ENCODE measurements around the gene PROS1. TPM values are rescaled to one million over a fixed set of nuclear protein-coding genes. Genes with fewer than 3 reads are reported as not detected.
"Not testable (repeated sequence)": the region's sequence is repeated elsewhere in the genome, so short reads cannot be mapped to it uniquely, and the experiment has no call there.

PROS1 gene
- total RNA-seq, 1 donor, result 97.4 TPM

- H3K36me3 ChIP-seq (ENCODE audit: insufficient read depth, low read length), result no peaks in the 10 kb centered on the region
- no peak overlapping the region for H3K27ac ChIP-seq (ENCODE audit: low read depth, low read length)
- no peak for DNase-seq (ENCODE audit: insufficient read length, low spot score, missing footprints)
- H3K4me2 ChIP-seq (ENCODE audit: insufficient read depth, low read length), result no peak overlapping the region
- H3K27me3 ChIP-seq (ENCODE audit: insufficient read depth, low read length), result no peaks in the 10 kb centered on the region
- no peak overlapping the region for H2AFZ ChIP-seq (ENCODE audit: low read length)
- no peaks in the 10 kb centered on the region for H3K9me3 ChIP-seq (ENCODE audit: low read depth, low read length)
- no peaks in the 10 kb centered on the region for H3K4me1 ChIP-seq (ENCODE audit: insufficient read depth, low read length)
- H3K79me2 ChIP-seq (ENCODE audit: insufficient read depth, low read length), result no peaks in the 10 kb centered on the region
- no peaks in the 10 kb centered on the region for H4K20me1 ChIP-seq (ENCODE audit: insufficient read depth, low read length)
- H3K4me3 ChIP-seq (ENCODE audit: insufficient read depth, low read length), result no peak overlapping the region
- TF ChIP-seq CTCF (IDR thresholded peaks at IDR 0.05; ENCODE audit: extremely low read depth, low read depth, low read length), result no peak
Measured at GRCh38 chr3:93861017-93861416, 112.7 kb downstream of the PROS1 start.

DNA sequence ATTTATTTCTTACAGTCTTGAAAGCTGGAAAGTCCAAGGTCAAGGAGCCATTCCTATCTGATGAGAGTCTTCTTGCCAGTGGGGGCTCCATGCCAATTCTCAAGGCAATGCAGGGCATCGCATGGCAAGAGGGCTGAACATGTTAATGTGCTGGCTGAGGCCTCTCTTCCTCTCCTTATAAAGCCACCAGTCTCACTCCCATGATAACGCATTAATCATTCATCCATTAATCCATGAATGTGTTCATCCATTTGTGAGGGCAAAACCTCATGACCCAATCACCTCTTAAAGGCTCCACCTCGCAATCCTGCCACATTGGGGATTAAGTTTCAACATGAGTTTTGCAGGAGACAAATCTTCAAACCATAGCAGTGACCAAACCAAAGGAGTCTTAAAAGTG, 118.3 kb downstream of the PROS1 start:
- no peaks in the 10 kb centered on the region for H3K9me3 ChIP-seq (ENCODE audit: low read depth, low read length)
- no peaks in the 10 kb centered on the region for H3K4me1 ChIP-seq (ENCODE audit: insufficient read depth, low read length)
- H3K36me3 ChIP-seq (ENCODE audit: insufficient read depth, low read length), result no peaks in the 10 kb centered on the region
- H3K4me2 ChIP-seq (ENCODE audit: insufficient read depth, low read length), result no peak overlapping the region
- H4K20me1 ChIP-seq (ENCODE audit: insufficient read depth, low read length), result no peaks in the 10 kb centered on the region
- no peak for DNase-seq (ENCODE audit: insufficient read length, low spot score, missing footprints)
- no peak overlapping the region for H3K4me3 ChIP-seq (ENCODE audit: insufficient read depth, low read length)
- H3K27me3 ChIP-seq (ENCODE audit: insufficient read depth, low read length), result no peaks in the 10 kb centered on the region
- H3K79me2 ChIP-seq (ENCODE audit: insufficient read depth, low read length), result no peaks in the 10 kb centered on the region
- no peak overlapping the region for H2AFZ ChIP-seq (ENCODE audit: low read length)
- TF ChIP-seq CTCF (IDR thresholded peaks at IDR 0.05; ENCODE audit: extremely low read depth, low read depth, low read length), result no peak
- H3K27ac ChIP-seq (ENCODE audit: low read depth, low read length), result no peak overlapping the region

GRCh38 chr3:93852228-93852627, 121.5 kb downstream of the PROS1 start:
- not testable (repeated sequence) for H3K9me3 ChIP-seq (ENCODE audit: low read depth, low read length); H3K79me2 ChIP-seq (ENCODE audit: insufficient read depth, low read length); H3K4me2 ChIP-seq (ENCODE audit: insufficient read depth, low read length); H3K27me3 ChIP-seq (ENCODE audit: insufficient read depth, low read length); H4K20me1 ChIP-seq (ENCODE audit: insufficient read depth, low read length); H3K4me3 ChIP-seq (ENCODE audit: insufficient read depth, low read length); H3K4me1 ChIP-seq (ENCODE audit: insufficient read depth, low read length); H3K27ac ChIP-seq (ENCODE audit: low read depth, low read length); DNase-seq (ENCODE audit: insufficient read length, low spot score, missing footprints); H3K36me3 ChIP-seq (ENCODE audit: insufficient read depth, low read length); H2AFZ ChIP-seq (ENCODE audit: low read length)

DNA sequence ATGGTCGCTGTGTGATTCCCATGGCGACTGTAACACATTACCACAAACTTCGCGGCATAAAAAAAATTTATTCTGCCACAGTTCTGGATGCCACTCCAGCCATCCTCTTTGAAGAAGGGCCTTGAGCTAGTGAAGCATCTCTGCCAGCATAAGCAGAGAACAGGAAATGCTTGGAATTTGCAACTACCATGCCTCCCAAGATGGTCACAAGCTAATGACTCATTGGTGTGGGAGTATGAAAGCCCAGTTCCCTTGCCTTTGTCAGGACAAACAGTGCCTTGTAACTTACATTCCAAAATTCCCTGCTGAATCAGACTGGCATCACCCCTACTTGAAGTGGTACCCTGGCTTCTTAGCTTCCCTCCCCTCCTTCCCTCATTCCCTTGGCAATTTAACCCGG, 129.7 kb downstream of the PROS1 start:
- peak overlapping the region; percentile 77 for H3K27ac ChIP-seq (ENCODE audit: low read depth, low read length)
- TF ChIP-seq CTCF (IDR thresholded peaks at IDR 0.05; ENCODE audit: extremely low read depth, low read depth, low read length), result no peak
- no peaks in the 10 kb centered on the region for H3K79me2 ChIP-seq (ENCODE audit: insufficient read depth, low read length)
- peaks cover 9% of the 10 kb centered on the region for H3K4me1 ChIP-seq (ENCODE audit: insufficient read depth, low read length)
- DNase-seq (ENCODE audit: insufficient read length, low spot score, missing footprints), result peak; percentile 73
- H3K27me3 ChIP-seq (ENCODE audit: insufficient read depth, low read length), result no peaks in the 10 kb centered on the region
- H3K4me3 ChIP-seq (ENCODE audit: insufficient read depth, low read length), result no peak overlapping the region
- peak overlapping the region; percentile 48 for H3K4me2 ChIP-seq (ENCODE audit: insufficient read depth, low read length)
- no peaks in the 10 kb centered on the region for H3K9me3 ChIP-seq (ENCODE audit: low read depth, low read length)
- no peaks in the 10 kb centered on the region for H4K20me1 ChIP-seq (ENCODE audit: insufficient read depth, low read length)
- no peaks in the 10 kb centered on the region for H3K36me3 ChIP-seq (ENCODE audit: insufficient read depth, low read length)
- H2AFZ ChIP-seq (ENCODE audit: low read length), result no peak overlapping the region

DNA sequence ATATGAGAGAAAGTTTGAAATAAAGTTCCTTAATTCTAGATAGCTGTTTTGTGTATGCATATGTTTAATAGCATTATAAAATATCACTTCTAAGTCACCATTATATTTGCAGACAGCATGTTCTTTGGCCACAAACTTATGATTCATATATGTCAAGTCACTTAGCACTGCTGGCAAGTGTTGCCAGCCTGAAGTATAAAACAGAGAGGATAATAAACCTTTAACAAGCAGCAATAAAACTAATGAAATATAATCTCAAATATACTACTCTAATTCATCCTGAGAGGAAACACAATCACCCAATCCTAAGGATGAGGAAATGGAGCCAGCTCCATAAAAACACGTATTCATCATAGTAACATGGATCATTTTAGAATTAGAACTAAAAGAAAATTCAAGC, 134.5 kb downstream of the PROS1 start:
- H3K36me3 ChIP-seq (ENCODE audit: insufficient read depth, low read length); H4K20me1 ChIP-seq (ENCODE audit: insufficient read depth, low read length); H3K4me1 ChIP-seq (ENCODE audit: insufficient read depth, low read length); H3K4me2 ChIP-seq (ENCODE audit: insufficient read depth, low read length); DNase-seq (ENCODE audit: insufficient read length, low spot score, missing footprints); H2AFZ ChIP-seq (ENCODE audit: low read length); H3K79me2 ChIP-seq (ENCODE audit: insufficient read depth, low read length); H3K27me3 ChIP-seq (ENCODE audit: insufficient read depth, low read length); H3K9me3 ChIP-seq (ENCODE audit: low read depth, low read length); H3K4me3 ChIP-seq (ENCODE audit: insufficient read depth, low read length); H3K27ac ChIP-seq (ENCODE audit: low read depth, low read length): not testable (repeated sequence)

Small RNA genes within 50 kb of the gene (small RNA-seq; reads per million reads assigned to genes)
- gene RF00019, result not detected
- not detected for gene RNU6-488P
- not detected for gene RNU6-511P

Other genes starting within 250 kb of the PROS1 start
- gene ARL13B, start 6.3 kb upstream of the PROS1 start, total RNA-seq, result 18.1 and 18.6 TPM in 2 replicates
- gene STX19, start 54.7 kb upstream of the PROS1 start, total RNA-seq, result under 0.01 TPM in 1 of 2 replicates, not detected in the other
- 3.5 and 4.7 TPM in 2 replicates for gene DHFR2, start 89.0 kb upstream of the PROS1 start, total RNA-seq
- 13.4 and 15.9 TPM in 2 replicates for gene NSUN3, start 89.2 kb upstream of the PROS1 start, total RNA-seq